Fibroblast of lung (primary cell): Measurements from ENCODE around the gene PMFBP1. TPM values are rescaled to one million over a fixed set of nuclear protein-coding genes. Genes with fewer than 3 reads are reported as not detected.
A peak's percentile ranks its signal among the peaks of the same experiment; 100 is the strongest.

Source experiments
- DNase-seq, 2 donors: peaks; one replicate each; pipeline versions ENCODE4 v3.0.0 to v3.0.0-alpha.2; 2010; ENCODE audit warnings: low read depth in 2 of 2
- H2AFZ ChIP-seq: 2 replicates; pipeline ENCODE4 v1.5.1; 2012; ENCODE audit warnings: low read length, control low read depth, inconsistent platforms
- H3K27ac ChIP-seq: 2 replicates; pipeline ENCODE4 v1.5.1; 2011; ENCODE audit warnings: low read length, control low read depth; ENCODE audit not compliant: insufficient read depth
- H3K27me3 ChIP-seq: 2 replicates; pipeline ENCODE4 v1.5.1; 2011; ENCODE audit warnings: mild to moderate bottlenecking, low read length; ENCODE audit not compliant: control insufficient read depth, insufficient read depth
- H3K36me3 ChIP-seq: 2 replicates; pipeline ENCODE4 v1.5.1; 2011; ENCODE audit warnings: low read length; ENCODE audit not compliant: control insufficient read depth, insufficient read depth
- H3K4me1 ChIP-seq: 2 replicates; pipeline ENCODE4 v1.5.1; 2011; ENCODE audit warnings: low read length; ENCODE audit not compliant: control insufficient read depth, insufficient read depth; ENCODE audit errors: extremely low read depth
- H3K4me2 ChIP-seq: 2 replicates; pipeline ENCODE4 v1.5.1; 2011; ENCODE audit warnings: low read length, control low read depth; ENCODE audit not compliant: insufficient read depth; ENCODE audit errors: extremely low read depth
- H3K4me3 ChIP-seq, 4 experiments: fragments of 200-600 bp in 1 of 4; sonication (generic) in 1 of 4; replicated peaks in 1 of 4; 2 replicates each; pipeline ENCODE4 v1.5.1; 2011 to 2016; ENCODE audit warnings: low read length in 4 of 4, low read depth in 3 of 4, mild to moderate bottlenecking in 3 of 4, control low read depth in 2 of 4, inconsistent platforms in 1 of 4, mixed read lengths in 1 of 4; ENCODE audit not compliant: insufficient read depth in 1 of 4; ENCODE audit errors: control extremely low read depth in 1 of 4
- H3K79me2 ChIP-seq: 2 replicates; pipeline ENCODE4 v1.5.1; 2012; ENCODE audit warnings: mild to moderate bottlenecking, low read length, inconsistent platforms; ENCODE audit not compliant: control insufficient read depth, insufficient read depth
- H3K9ac ChIP-seq: 2 replicates; pipeline ENCODE4 v1.5.1; 2011; ENCODE audit warnings: mild to moderate bottlenecking, low read length, control low read depth; ENCODE audit not compliant: insufficient read depth
- H3K9me3 ChIP-seq: 2 replicates; pipeline ENCODE4 v1.5.1; 2012; ENCODE audit warnings: low read depth, low read length; ENCODE audit not compliant: control insufficient read depth, insufficient read depth
- H4K20me1 ChIP-seq: 2 replicates; pipeline ENCODE4 v1.5.1; 2011; ENCODE audit warnings: low read length; ENCODE audit not compliant: control insufficient read depth, insufficient read depth; ENCODE audit errors: extremely low read depth
- CTCF ChIP-seq, 2 donors: IDR thresholded peaks in 1 of 2; conservative IDR thresholded peaks in 1 of 2; 1 replicate in 1 of 2; 2 replicates in 1 of 2; pipeline ENCODE4 v1.5.1; 2011 to 2012; ENCODE audit warnings: low read length in 2 of 2, control low read depth in 1 of 2, inconsistent platforms in 1 of 2, low read depth in 1 of 2, mild to moderate bottlenecking in 1 of 2
- EZH2 ChIP-seq: IDR thresholded peaks from 2 replicates; pipeline ENCODE4 v1.5.1; 2012; ENCODE audit warnings: low read length, control low read depth, mild to moderate bottlenecking; ENCODE audit errors: missing control alignments
- polyA plus RNA-seq, 2 donors: library from polyadenylated mRNA; depleted of rRNA in 1 of 2; stranded (reverse) in 1 of 2; unstranded in 1 of 2; fragments of >200 nt; gene quantifications; 2 replicates each; pipeline ENCODE4 v1.2.1, GENCODE V29; 2011 to 2012; ENCODE audit warnings: missing spikeins in 1 of 2
- total RNA-seq: library from RNA; depleted of rRNA; stranded (reverse); fragments of >200 nt; gene quantifications from 2 replicates; pipeline ENCODE4 v1.2.1, GENCODE V29; 2014

Gene PMFBP1
- total and polyA plus RNA-seq, 2 donors (not counting 1 experiment from before 2014, with no cell fraction given) = 0.12 to 0.17 TPM

DNA sequence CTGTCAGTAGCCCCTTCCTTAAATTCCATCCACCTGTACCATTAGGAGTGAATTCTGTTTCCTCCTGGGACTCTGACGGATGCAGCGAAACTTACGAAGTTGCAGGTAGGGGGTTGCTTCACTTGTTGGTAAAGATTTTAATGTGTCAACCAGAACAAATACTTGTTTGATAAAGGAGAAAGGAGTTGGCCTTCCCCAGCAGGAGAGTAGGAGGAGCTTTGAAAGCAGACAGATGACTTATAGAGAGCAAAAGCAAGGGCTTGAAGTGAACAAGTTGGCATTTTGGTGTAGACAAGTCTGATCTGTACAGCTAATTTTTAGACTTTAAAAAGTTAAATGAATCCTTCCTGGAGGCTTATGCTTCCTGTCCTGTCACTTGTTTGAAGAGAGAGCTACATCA is 38.1 kb upstream of the PMFBP1 start:
- TF ChIP-seq CTCF (conservative IDR thresholded peaks at IDR 0.05 in 1 of 2, IDR thresholded peaks at IDR 0.05 in 1 of 2; ENCODE audit: low read depth in 1 of 2, low read length in 2 of 2) = no peak
- no peak for TF ChIP-seq EZH2
- no peak overlapping the region for H2AFZ ChIP-seq

GRCh38 chr16:72206299-72206698 is 34.3 kb upstream of the PMFBP1 start:
- DNase-seq = no peak
- no peaks in the 10 kb centered on the region for H3K27me3 ChIP-seq
- H3K4me1 ChIP-seq = no peaks in the 10 kb centered on the region
- no peak overlapping the region for H3K27ac ChIP-seq
- H3K79me2 ChIP-seq = no peaks in the 10 kb centered on the region
- H3K9me3 ChIP-seq = no peaks in the 10 kb centered on the region
- H2AFZ ChIP-seq = no peak overlapping the region
- H3K4me3 ChIP-seq = no peak overlapping the region
- TF ChIP-seq CTCF (conservative IDR thresholded peaks at IDR 0.05 in 1 of 2, IDR thresholded peaks at IDR 0.05 in 1 of 2; ENCODE audit: low read depth in 1 of 2, low read length in 2 of 2) (no peak), EZH2 (no peak)
- H3K4me2 ChIP-seq = no peak overlapping the region
- H3K36me3 ChIP-seq = no peaks in the 10 kb centered on the region
- no peaks in the 10 kb centered on the region for H4K20me1 ChIP-seq
- H3K9ac ChIP-seq = no peak overlapping the region

More for the DNA sequence above, 38.1 kb upstream of the PMFBP1 start:
- Histone ChIP-seq H3K9ac (no peak overlapping the region), H3K4me2 (no peak overlapping the region), H4K20me1 (no peaks in the 10 kb centered on the region), H3K4me3 (no peak overlapping the region), H3K27ac (no peak overlapping the region), H3K79me2 (no peaks in the 10 kb centered on the region), H3K27me3 (no peaks in the 10 kb centered on the region), H3K9me3 (no peaks in the 10 kb centered on the region), H3K4me1 (no peaks in the 10 kb centered on the region), H3K36me3 (no peaks in the 10 kb centered on the region)
- DNase-seq = no peak

DNA sequence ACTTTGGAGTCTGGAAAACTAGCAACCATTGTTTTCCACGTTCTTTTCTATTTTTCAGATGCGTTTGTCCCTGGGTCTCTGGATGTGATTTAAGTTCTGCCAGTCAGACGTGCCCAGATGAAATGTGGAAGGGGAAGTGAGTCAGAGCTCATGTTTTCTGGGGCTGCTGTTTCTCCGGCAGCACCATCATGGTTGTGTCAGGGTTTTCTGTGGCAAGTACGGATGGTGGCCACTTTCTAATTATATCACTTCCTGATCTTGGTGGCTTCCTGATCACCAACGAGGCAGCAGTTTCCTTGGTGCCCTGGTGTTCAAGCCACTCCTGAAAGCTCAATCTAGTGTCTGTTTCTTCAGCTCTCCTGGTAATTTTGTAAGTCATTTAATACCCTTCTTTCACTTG is 31.4 kb upstream of the PMFBP1 start:
- H3K4me2 ChIP-seq = no peak overlapping the region
- H3K27ac ChIP-seq = no peak overlapping the region
- DNase-seq = peak; percentile 18 to 29
- H3K36me3 ChIP-seq = no peaks in the 10 kb centered on the region
- no peak overlapping the region for H3K9ac ChIP-seq
- H4K20me1 ChIP-seq = no peaks in the 10 kb centered on the region
- H3K79me2 ChIP-seq = no peaks in the 10 kb centered on the region
- H3K27me3 ChIP-seq = no peaks in the 10 kb centered on the region
- TF ChIP-seq CTCF (conservative IDR thresholded peaks at IDR 0.05 in 1 of 2, IDR thresholded peaks at IDR 0.05 in 1 of 2; ENCODE audit: low read depth in 1 of 2, low read length in 2 of 2) = no peak
- TF ChIP-seq EZH2 = no peak
- H3K9me3 ChIP-seq = no peaks in the 10 kb centered on the region
- no peak overlapping the region for H3K4me3 ChIP-seq
- H3K4me1 ChIP-seq = no peaks in the 10 kb centered on the region
- H2AFZ ChIP-seq = no peak overlapping the region
